Panc1 (cell line): ENCODE results near the gene BLOC1S3. TPM values are rescaled to one million over a fixed set of nuclear protein-coding genes. Genes with fewer than 3 reads are reported as not detected.

Experiments used
- ATAC-seq: fragments of 200-7000 bp; cut with Tn5 transposase; 2 replicates; pipeline ENCODE4 v1.9.1; 2020; ENCODE audit warnings: mild to moderate bottlenecking, moderate library complexity
- BruUV-seq: library from RNA; stranded (reverse); fragments of 400-500 nt; replicated peaks from 2 replicates; lab custom pipeline; 2021; lab: Mats Ljungman, UMichigan
- CTCF ChIA-PET: fragments of 300-600 bp; sonication (Branson Sonifier 250); formaldehyde crosslinking; loops from one replicate; lab custom pipeline; 2022; ENCODE audit warnings: antibody characterized with exemption; lab: Charles Lee
- POLR2A ChIA-PET: fragments of 300-600 bp; sonication (Branson Sonifier 250); formaldehyde crosslinking; loops from one replicate; lab custom pipeline; 2022; ENCODE audit warnings: antibody characterized with exemption; lab: Charles Lee
- DNase-seq: peaks from one replicate; pipeline ENCODE4 v3.0.0-alpha.2; 2010; ENCODE audit warnings: low read depth, low spot score
- H3K27ac ChIP-seq: 2 replicates; pipeline ENCODE4 v1.5.1; 2011; ENCODE audit warnings: mild to moderate bottlenecking, low read length, inconsistent platforms
- H3K27me3 ChIP-seq: fragments of 200-500 bp; sonication (Bioruptor generic); 2 replicates; pipeline ENCODE4 v1.6.0; 2014; ENCODE audit warnings: low read length, inconsistent platforms; ENCODE audit not compliant: control insufficient read depth, insufficient read depth
- H3K36me3 ChIP-seq: fragments of 200-500 bp; sonication (Bioruptor generic); 2 replicates; pipeline ENCODE4 v1.5.1; 2014; ENCODE audit warnings: inconsistent platforms, mild to moderate bottlenecking, low read length, moderate library complexity; ENCODE audit not compliant: control insufficient read depth, insufficient read depth
- H3K4me1 ChIP-seq: 2 replicates; pipeline ENCODE4 v1.5.1; 2011; ENCODE audit warnings: inconsistent platforms, mild to moderate bottlenecking, low read length, moderate library complexity; ENCODE audit not compliant: control insufficient read depth, insufficient read depth
- H3K4me3 ChIP-seq, 2 experiments: 2 replicates each; pipeline ENCODE4 v1.5.1; 2011 to 2012; ENCODE audit warnings: low read depth in 2 of 2, low read length in 2 of 2, mild to moderate bottlenecking in 2 of 2, inconsistent platforms in 1 of 2, moderate library complexity in 1 of 2
- H3K9me3 ChIP-seq: fragments of 200-500 bp; sonication (Bioruptor generic); 2 replicates; pipeline ENCODE4 v1.5.1; 2014; ENCODE audit warnings: low read depth, mild to moderate bottlenecking, inconsistent platforms, low read length, moderate library complexity; ENCODE audit not compliant: control insufficient read depth, insufficient read depth
- CTCF ChIP-seq: fragments of 450-650 bp; IDR thresholded peaks from 2 replicates; pipeline ENCODE4 v1.5.1; 2017; ENCODE audit warnings: mild to moderate bottlenecking
- POLR2AphosphoS5 ChIP-seq: IDR thresholded peaks from 2 replicates; pipeline ENCODE4 v1.6.1; 2012; ENCODE audit warnings: mild to moderate bottlenecking, low read depth, low read length, moderate library complexity
- REST ChIP-seq, 2 experiments: IDR thresholded peaks; 2 replicates each; pipeline ENCODE4 v1.6.1; 2011 to 2012; ENCODE audit warnings: low read depth in 2 of 2, control low read depth in 1 of 2, low read length in 1 of 2, mild to moderate bottlenecking in 1 of 2, moderate library complexity in 1 of 2; ENCODE audit not compliant: insufficient read depth in 1 of 2
- SIN3A ChIP-seq: IDR thresholded peaks from 2 replicates; pipeline ENCODE4 v1.6.1; 2012; ENCODE audit warnings: low read depth, mild to moderate bottlenecking, low read length, moderate library complexity, borderline replicate concordance; ENCODE audit not compliant: insufficient read depth
- TCF7L2 ChIP-seq: IDR thresholded peaks from 2 replicates; pipeline ENCODE4 v1.6.1; 2011; ENCODE audit warnings: mild to moderate bottlenecking, low read depth, low read length, inconsistent platforms
- in situ Hi-C: cut with HindIII; loops from 2 replicates; pipeline ENCODE4 v1.10.0; 2016; ENCODE audit warnings: low sequenced_read_pairs, low pct_unique_long_range_greater_than_20kb
- intact Hi-C: fragments of 100-400 bp; cut with micrococcal nuclease; formaldehyde crosslinking; loops from one replicate; pipeline ENCODE4 v1.10.0; 2022; ENCODE audit not compliant: unreplicated experiment
- total RNA-seq: library from RNA; stranded (reverse); gene quantifications from one replicate; pipeline ENCODE4 v1.2.1, GENCODE V29; 2021; ENCODE audit not compliant: unreplicated experiment

Gene BLOC1S3
- total RNA-seq, 1 experiment from 2014 or later = 21.8 TPM

DNA sequence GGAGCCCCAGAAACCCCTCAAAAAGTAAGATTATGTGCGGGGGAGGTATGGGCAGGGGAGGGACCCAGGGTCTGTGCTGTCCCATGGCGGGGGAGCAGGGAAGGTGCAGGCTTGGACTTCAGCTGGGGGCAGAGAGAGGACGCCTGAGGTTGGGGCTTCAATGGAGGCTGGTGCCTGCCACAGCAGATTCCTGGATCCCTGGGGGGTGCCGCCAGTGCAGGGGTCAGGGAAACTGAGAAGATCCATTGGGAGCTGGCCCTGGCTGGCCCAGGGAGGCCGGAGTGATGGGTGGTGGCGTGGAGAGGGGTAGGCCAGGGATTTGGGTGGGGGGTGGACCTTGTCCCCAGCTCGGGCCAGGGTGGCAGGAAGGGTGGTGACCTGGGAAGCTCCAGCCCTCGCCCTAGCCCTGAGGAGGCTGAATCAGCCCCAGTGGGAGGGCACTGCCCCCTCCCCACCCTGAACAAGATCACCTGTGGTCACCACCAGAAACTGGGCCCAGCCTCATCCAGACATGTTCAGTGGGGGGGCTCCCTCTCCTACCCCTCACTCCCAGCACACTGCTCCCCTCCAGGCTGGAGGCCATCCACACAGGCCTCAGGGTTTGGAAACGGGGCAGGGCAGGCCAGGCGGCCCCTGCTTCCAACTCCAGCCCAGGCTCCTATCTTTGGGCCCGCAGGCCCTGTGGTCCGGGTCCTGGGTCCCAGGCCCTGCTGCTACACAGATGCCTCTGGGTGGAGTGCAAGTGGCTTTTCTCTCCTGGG lies 19.2 kb upstream of the BLOC1S3 start:
- no peaks in the 10 kb centered on the region for H3K4me1 ChIP-seq
- BruUV-seq = no TSS peak
- in situ Hi-C loops (no loop called here), intact Hi-C loops (no loop called here)
- H3K36me3 ChIP-seq = no peaks in the 10 kb centered on the region
- TF ChIP-seq REST (IDR thresholded peaks at IDR 0.05; ENCODE audit: insufficient read depth in 1 of 2, low read depth in 2 of 2, low read length in 1 of 2) (no peak), SIN3A (no peak), CTCF (no peak), TCF7L2 (no peak), POLR2AphosphoS5 (no peak)
- no peak for ATAC-seq
- no peak overlapping the region for H3K27ac ChIP-seq
- no peak for DNase-seq
- no peak overlapping the region for H3K4me3 ChIP-seq
- no peaks in the 10 kb centered on the region for H3K27me3 ChIP-seq
- CTCF ChIA-PET = no interaction called here
- H3K9me3 ChIP-seq = no peaks in the 10 kb centered on the region
- POLR2A ChIA-PET = no interaction called here

- H3K27ac ChIP-seq = no peak overlapping the region
- no peaks in the 10 kb centered on the region for H3K4me1 ChIP-seq
- TF ChIP-seq REST (IDR thresholded peaks at IDR 0.05; ENCODE audit: insufficient read depth in 1 of 2, low read depth in 2 of 2, low read length in 1 of 2) (no peak), POLR2AphosphoS5 (no peak), TCF7L2 (no peak), SIN3A (no peak), CTCF (no peak)
- DNase-seq (no peak), ATAC-seq (no peak)
- no TSS peak for BruUV-seq
- H3K9me3 ChIP-seq = no peaks in the 10 kb centered on the region
- in situ Hi-C loops (no loop called here), intact Hi-C loops (no loop called here)
- H3K36me3 ChIP-seq = no peaks in the 10 kb centered on the region
- POLR2A ChIA-PET = no interaction called here
- no peak overlapping the region for H3K4me3 ChIP-seq
- H3K27me3 ChIP-seq = no peaks in the 10 kb centered on the region
- CTCF ChIA-PET = no interaction called here
Observed at GRCh38 chr19:45159971-45160324, 18.6 kb upstream of the BLOC1S3 start.
